Dedifferentiated amniotic fluid mesenchymal stem cell (primary cell): ENCODE results near the gene CREG1.

ENCODE experiments used
- DNase-seq: peaks from one replicate; pipeline ENCODE4 v3.0.0-alpha.2; 2016; ENCODE audit errors: extremely low spot score

CREG1 gene

DNA sequence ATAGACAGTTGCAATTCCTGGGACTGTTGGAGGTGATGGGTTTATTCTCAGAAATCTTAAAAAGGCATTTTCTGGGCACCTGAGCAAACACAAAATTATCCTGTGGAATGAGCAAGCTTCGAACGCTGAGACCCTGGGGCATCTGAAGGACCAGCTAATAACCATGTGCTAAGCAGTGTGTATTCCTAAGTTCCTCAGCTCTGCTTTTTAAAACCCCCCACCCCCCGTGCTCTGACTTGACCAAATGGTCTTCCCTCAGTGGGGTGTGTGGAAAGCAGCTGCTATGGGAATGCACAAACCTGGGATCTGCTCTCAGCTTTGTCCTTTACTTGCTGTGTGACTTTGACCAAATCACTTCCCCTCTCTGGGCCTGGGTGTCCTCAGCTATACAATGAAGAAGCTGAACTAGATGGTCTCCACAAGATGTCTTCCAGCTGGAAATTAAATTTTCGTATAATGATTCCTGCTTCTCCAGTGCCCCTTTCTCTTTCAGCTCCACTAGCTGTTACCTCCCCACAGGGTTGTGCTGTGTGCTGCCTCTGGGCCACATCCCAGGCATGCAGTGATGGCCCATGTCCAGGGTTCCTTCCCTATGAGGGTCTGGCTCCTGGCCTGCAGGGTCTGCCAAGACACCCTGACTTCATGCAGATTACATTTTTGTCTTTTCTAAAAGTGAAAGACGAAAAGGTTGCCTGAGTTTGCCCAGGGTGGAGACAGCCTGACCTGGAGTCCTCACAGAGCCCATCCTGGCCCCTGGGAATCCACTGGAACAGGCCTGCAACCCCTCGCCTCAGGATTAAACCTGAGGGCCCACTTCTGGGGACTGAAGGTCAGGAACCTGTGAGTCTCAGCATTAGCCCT lies 20.4 kb downstream of the CREG1 start:
- DNase-seq = no peak

DNA sequence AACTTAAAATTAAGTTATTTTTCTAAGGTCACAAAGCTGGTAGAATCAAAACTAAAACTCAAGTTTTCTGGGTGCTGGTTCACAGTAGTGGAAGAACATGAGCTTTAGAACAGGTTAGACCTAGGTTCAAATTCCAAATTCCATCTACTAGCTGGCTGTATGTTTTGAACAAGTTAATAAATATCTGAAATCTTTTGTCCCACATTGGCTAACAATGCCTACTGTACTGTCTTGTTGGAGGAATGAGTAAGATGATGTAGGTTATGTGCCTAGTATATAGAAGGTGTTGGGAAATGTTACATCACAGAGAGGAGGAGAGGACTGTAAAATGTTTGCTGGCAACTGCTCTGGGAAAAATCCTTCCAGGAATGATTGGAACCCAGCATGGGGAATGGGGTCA lies 21.2 kb downstream of the CREG1 start:
- DNase-seq = no peak

DNA sequence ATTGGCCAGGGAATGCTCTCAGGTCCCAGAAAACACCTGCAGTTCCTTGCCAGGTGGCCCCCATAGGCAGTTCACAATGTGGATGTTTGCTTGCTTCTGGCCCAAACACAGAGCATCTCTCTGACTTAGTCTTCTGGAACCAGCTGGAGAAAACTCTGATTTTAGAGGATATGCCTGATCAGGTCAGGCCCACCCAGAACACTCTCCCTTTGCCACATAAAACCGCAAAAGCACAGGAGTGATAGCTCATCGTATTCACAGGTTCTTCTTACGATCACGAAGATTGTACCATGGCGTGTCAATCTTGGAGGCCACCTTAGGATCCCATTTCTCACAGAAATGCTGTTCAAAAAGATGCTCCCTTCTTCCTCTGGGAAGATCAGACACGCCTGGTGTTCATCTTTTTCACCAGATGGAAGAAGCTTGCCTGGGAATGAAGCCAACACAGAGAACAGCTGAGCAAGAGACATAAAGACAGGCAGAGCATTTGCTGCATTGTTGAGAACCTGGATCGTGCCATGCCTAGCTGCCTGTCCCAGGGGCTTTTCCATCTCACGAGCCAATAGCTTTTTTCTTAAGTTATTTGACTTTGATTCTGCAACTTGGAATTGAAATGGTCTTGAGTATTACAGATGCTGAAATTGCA lies 23.6 kb downstream of the CREG1 start:
- no peak for DNase-seq

DNA sequence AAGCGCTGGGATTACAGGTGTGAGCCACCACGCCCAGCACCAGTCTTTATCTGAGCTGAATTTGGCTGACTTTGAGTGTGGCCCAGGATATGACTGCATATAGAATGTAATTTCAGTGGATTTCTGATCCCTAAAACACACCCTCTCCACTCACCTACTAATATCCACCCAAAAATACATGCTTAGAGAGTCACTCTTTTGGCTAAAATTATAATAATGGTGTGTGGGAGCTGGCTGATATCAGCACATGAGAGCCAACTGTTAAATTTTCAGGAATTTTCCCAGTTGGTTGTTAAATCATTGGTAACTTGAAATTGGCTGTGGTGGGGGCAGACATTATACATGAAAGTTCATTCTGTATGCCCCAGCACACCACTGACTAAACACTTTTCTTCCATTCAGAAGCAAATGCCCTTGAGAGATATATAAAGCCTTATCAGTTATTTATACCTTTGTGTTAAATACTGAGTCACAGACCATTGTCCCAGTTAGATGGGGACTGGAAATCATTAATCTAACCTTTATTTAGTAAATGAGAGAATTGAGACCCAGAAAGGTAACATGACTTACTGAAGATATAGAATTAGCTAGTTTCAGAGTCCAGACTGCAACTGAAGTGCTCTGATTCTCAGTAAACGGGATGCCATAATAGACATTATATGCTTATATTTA lies 25.4 kb downstream of the CREG1 start:
- DNase-seq = no peak

DNA sequence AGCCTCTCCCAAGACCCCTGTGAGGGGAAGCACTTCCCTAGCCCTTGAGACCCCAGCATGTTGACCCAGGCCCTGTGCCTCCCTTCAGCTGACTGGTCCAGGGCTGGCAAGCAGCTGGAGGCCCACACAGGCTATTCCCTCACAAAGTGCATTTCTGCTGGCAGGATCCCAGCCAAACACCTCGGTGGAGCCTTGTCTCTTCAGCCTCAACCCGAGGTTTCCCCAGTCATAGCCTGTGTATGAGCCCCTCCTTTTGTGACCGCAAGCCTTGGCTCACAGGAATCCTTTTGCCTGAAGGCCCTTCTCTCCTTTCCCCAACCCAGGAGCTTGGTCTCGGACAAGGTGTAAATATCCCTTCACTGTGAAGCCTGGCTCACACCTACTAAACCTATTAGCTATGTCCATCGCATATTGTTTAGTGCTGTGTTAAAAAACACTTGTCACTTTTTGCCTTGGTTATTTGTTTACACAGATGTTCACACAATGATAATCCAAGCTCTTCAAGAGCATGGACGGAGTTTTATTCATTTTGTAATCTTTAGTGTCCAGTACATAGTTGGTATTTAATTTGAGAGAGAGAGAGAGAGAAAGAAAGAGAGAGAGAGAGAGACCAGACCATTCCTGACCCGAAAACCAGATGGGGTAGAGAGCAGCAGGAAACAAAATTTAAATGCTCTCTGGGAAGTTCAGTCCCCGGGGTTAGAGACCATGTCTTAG lies 26.7 kb downstream of the CREG1 start:
- no peak for DNase-seq

DNA sequence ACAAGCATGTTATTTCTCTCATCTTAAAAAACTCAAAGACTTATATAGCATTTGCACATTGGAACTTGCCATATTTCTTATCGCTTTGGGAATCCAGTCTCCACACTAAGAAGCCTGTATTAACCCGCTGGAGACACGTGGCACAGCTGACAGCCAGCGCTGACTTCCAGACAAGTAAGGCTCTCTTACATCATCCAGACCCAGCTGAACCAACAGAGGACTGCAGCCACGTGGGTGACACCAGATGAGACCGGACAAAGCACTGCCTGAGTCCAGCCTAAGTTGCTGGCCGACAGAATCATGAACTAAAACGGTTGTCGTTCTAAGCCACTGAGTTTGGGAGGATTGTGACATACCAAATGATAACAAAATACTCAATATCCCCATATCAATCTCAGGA lies 28.9 kb downstream of the CREG1 start:
- no peak for DNase-seq

DNA sequence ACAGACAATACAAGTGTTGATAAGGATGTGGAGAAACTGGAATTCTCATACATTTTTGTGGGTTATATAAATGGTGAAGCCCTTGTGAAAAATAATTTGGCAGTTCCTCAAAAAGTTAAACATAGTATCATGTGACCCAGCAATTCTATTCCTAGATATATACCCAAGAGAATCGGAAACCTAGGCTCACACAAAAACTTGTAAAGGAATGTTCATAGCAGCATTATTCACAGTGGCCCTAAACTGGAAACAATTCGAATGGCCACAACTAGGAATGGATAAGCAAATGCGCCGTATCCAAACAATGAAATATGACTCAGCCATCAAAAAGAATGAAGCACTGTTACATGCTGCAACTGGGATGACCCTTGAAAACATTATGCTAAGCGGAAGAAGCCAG lies 31.3 kb downstream of the CREG1 start:
- DNase-seq = no peak

DNA sequence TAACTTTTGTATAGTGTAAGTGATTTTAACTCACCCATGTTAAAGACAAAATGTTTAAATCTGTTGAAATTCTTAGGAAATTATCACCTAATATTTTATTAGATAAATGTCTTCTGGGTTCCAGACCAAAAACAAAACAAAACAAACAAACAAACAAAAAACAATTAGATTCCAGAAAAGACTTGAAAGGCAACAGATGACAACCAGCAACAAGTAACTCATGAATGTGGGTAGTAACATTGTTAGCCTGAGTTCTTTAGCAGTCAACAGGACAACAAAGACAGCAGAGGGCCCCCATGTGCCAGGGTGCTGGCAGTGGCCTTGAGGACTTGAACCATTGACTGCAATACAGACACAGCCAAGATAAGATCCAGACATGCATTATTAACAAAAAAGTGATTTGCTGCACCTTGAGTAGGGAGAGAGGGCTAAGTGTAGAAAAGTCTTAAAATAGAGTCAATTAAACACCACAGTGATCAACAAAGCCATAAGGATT lies 32.8 kb downstream of the CREG1 start:
- DNase-seq = no peak

DNA sequence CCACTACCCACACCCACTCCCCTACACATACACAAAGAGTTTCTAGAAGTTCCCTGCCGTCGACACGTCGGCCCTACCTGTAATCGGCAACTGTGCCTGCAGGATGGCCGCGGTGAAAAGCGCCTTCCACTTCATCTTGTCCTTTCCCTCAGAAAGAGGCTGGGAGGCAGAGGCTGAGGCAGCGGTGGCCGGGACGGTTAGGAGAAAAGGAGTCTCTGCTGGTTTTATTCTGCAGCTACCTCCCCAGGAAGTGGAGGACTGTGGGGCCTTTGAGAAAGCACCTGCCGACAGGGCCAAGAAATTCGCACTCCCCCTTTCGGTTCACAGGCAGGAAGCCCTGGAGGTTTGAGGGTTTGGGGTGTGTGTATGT lies 35.2 kb downstream of the CREG1 start, which contains the start of gene CD247:
CD247 (minus strand) TSS at position 199 of the 370 bp plus-strand sequence; CDS start at position 135, 64 bp downstream.
- DNase-seq = no peak

DNA sequence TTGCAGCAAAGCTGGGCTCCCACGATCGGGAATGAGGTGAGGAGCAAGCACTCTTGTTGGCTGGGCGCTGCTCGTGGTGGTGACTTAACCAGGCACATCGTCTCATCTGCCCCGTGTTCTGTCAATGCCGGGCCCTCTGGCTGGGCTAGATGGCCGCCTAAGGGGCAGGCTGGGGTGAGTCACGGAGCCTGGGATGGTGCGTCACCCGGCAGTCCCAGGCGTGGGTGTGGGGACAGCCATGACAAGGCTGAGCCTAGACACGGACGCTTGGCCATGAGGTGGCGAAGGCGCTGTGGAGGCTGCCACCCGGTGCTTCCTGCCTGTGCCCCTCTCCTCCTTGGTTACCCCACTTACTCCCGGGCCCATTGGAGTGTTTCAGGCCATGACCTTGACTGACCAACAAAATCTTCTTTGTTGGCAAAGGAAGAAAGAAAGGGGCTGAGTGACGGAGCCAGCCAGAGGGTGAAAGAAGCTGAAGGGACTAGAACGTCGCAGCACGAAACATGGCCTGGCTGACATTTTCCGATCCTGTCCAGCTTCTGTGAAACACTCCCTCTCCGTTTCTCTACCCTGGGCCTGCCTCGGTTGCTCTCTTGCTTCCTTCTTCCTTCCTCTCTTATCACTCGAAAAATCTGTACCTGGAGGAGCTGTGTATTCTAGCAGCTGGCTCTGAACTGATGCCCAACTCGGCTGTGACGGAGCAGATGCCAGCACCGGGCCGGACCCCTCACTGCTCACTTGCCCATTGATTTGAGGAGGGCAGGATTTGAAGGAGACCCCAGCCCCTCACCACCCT lies 35.8 kb downstream of the CREG1 start:
- no peak for DNase-seq

DNA sequence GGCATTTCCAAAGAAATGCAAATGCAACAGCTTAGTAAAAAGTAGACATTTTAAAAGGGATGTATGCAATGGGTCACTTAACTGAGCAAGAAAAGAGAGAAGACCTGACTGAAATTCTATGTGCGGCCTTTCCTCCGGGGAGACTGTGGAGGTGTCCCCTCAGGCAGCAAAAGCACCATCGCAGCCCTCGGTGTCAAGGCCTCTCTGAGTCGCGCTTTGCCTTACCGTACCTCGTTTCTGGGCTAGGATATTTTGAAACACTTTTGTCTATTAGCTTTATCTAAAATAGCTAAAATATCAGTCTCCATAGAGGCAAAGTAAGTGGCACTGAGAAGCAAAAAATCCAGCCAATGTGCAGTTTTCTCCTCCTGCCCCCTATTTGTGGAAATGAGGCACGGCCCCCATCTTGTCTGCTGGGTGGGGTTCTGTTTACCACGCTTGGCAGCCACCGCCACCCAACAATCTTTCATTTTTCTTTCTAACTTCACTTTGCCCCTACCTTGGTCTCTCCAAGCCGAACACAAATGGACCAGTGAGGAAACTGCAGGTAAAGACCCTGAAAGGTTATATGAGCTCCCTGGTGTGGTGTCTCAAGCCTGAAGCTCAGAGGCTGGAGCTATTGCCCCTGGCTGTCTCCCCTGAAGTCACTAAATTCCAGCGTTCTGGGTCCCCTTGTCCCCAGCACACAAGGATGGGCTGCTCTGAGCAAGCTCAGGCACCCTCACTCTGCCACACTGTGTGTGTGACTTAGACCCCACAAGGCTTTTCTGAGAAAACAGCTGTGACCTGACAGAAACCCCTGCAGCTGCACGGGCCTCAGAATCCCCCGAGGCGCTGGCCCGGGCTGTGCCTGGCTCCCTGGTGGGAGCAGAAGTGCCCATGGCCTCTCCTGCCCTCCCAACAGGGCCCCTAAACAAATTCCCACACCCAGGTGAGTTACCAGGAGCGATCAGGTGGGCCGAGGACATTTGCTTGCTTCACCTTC lies 36.9 kb downstream of the CREG1 start:
- no peak for DNase-seq

DNA sequence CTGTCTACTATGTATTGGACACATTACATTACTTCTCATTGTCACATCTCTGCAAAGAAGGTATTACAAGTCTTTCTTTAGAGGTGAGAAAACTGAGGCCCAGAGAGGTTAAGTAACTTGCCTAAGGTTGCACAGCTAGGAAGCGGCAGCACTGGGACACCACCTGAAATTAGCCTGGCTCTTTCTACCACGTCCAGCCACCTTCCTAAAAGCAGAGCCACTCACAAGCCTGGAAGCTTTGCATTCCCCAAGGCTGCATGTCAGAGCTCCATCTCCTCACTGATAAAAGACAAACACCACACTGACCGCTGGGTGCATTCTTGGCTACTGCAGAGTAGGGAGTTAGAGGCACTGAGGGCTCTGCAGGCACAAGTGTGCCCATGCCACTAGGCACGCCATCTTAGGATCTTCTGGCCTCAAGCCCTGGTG lies 37.7 kb downstream of the CREG1 start:
- DNase-seq = no peak

DNA sequence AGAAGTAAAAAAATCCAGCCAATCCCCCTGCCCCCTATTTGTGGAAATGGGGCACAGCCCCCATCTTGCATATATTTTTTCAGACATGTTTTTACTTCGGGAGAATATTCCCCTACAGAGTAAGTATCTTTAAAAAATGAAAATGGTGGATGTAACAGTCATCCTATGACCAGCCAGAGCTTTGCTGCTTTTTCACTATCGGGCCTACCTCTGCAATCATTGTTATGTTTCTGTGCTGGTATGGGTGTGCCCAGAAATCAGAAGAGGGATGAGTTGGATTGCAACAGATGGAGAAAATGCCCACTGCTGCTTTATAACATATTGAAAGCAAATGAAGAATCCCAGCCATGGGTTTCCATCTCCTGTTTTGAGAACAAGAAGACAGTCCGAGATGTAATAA lies 38.1 kb downstream of the CREG1 start:
- DNase-seq = no peak

DNA sequence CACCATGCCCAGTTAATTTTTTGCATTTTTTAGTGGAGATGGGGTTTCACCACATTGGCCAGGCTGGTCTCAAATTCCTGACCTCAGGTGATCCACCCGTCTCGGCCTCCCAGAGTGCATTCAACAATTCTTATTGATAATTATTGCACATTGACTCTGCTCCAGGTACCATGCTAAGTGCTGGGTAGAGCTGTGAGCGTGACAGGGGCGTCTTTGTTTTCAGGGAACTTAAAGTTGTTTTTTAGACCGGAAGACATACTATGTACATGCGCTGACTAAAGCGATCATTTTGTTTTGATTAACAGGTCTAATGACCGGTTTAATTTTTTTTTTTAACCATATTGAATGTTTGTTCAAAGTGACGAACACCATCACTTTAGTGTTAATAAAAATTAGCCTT lies 39.3 kb downstream of the CREG1 start:
- no peak for DNase-seq

DNA sequence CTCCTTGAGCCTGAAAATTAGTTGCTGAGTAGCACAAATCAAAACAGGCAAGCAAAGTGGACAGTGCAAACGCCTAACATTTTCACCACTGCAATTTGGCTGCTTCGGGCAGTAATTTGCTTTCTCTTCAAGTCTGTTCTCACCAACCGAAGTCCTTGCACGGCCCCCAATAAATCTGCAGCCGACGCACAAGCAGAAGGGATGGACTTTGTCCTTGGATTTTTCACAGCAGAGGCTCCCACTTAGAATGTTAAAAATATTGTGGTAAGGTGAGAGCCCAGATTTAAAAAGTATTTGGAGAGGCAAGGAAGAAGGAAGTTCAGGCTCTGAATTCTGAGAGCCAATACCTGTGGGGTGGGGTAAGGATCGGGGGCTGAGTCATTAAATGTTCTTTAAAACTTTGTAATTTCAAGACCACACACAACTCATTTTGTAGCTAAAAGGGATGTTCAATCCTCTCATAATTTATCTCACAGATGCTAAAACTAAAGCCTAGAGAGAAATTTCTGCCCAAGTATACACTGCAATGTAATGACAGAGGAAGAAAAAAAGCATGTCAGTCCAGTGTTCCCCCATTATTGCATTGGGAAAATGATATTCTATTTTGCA lies 41.4 kb downstream of the CREG1 start:
- no peak for DNase-seq

DNA sequence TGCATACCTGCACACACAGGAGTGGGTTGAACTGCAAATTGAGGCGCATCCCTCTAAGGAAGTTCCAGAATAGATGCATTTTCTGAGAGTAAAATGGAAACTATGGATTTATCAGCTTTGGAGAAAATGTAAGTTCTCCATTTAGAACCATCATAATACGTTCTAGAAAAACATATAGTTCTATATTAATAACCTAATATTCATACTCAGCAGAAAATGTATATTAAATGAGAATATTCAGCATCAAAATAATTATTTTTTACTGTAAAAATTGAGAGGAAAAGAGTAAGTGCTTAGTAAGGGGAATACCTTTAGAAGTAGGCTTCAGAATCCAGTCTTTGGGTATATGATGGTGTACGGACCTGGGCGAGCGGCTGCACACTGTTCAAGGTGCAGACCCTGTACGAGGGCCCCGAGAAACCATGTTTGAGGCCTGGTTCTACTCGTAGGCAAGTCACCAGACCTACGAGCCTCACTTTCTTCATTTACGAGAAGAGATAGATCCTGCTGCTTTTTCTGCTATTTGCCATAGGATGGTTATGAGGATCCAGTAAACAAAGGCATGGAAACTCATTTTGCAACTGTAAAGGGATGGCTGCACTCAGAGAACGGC lies 42.1 kb downstream of the CREG1 start:
- DNase-seq = no peak

DNA sequence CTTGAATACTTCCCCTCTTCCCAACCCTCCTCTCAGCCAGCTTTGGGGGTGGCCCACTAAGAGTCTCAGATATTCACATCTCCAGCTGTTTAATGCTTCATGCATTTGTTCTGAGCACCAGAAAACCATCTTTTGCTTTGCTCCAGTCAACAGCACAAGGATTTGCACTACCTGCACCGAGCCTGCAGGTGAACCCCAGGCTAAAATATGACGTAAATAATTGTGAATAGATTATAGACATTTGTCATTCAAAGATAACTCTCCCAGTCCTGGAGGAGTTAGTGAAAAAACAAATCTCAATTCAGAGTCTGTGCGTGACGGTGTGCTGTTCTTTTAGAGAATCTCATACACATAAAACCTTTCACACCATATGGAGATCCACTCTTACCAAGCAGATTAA lies 42.7 kb downstream of the CREG1 start:
- no peak for DNase-seq

DNA sequence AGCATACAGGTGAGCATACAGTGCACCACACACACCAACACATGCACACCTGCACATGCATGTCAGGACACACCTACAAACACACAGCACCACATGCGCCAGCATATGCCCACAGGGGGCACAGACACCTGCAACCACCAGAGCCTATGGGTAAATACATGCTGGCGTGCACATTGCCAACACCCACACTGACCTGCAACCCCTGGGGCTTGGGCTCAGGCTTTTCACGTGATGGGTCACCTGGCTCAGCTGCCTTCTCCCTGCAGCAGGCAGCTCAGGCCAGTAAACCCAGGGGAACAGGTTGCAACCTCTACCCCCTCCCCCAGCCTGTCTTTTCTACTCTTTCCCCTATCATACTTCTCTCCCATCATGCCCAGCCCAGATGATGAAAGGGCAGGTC lies 43.3 kb downstream of the CREG1 start:
- DNase-seq = no peak

DNA sequence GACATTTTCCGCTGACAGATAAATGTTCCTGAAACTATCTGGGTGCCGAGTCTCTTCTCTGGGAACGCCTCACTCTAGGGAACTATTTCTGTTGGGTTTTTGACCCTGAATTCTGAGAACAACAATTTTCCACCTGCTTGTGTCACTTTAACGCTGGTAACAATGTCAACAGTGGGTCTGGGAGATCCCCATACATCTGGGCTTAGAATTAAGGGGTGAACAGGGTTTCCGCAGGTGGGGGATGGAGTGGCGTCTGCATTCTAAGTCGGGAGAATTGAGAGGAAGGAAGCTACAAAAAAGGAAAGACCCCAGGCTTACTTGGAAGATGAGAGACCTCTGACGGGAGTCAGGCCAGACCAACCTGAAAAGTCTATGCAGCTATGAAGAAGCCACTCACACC lies 44.0 kb downstream of the CREG1 start:
- no peak for DNase-seq
